Caco-2 (cell line): Measurements from ENCODE around the gene AKTIP. TPM values are rescaled to one million over a fixed set of nuclear protein-coding genes. Genes with fewer than 3 reads are reported as not detected.

ENCODE experiments used
- BruUV-seq: library from RNA; stranded (reverse); fragments of 400-500 nt; replicated peaks from 2 replicates; lab custom pipeline; 2021; lab: Mats Ljungman, UMichigan
- CTCF ChIA-PET: fragments of 300-600 bp; sonication (Branson Sonifier 250); formaldehyde crosslinking; loops from one replicate; lab custom pipeline; 2022; ENCODE audit warnings: antibody characterized with exemption; lab: Charles Lee
- POLR2A ChIA-PET: fragments of 300-600 bp; sonication (Branson Sonifier 250); formaldehyde crosslinking; loops from one replicate; lab custom pipeline; 2022; ENCODE audit warnings: antibody characterized with exemption; lab: Charles Lee
- DNase-seq, 2 experiments: peaks; one replicate each; pipeline versions ENCODE4 v3.0.0 to v3.0.0-alpha.2; 2020 to 2022
- H3K27me3 ChIP-seq: replicated peaks from 2 replicates; pipeline ENCODE4 v1.6.0; 2011; ENCODE audit warnings: low read length; ENCODE audit not compliant: control insufficient read depth, insufficient read depth
- H3K36me3 ChIP-seq: 2 replicates; pipeline ENCODE4 v1.5.1; 2011; ENCODE audit warnings: low read length; ENCODE audit not compliant: control insufficient read depth, insufficient read depth
- H3K4me1 ChIP-seq: fragments of 250-450 bp; sonication (Bioruptor Pico); 2 replicates; pipeline ENCODE4 v1.5.1; 2020; ENCODE audit warnings: mild to moderate bottlenecking
- H3K4me3 ChIP-seq: 2 replicates; pipeline ENCODE4 v1.5.1; 2011; ENCODE audit warnings: low read depth, mild to moderate bottlenecking, control low read depth, low read length
- H3K9me3 ChIP-seq: fragments of 250-450 bp; sonication (Bioruptor Pico); 2 replicates; pipeline ENCODE4 v1.5.1; 2020; ENCODE audit warnings: mild to moderate bottlenecking, moderate library complexity
- H3K27ac Mint-ChIP-seq: one replicate; pipeline ENCODE4 v1.8.0; 2022; ENCODE audit warnings: mixed read lengths; ENCODE audit not compliant: unreplicated experiment
- H3K27me3 Mint-ChIP-seq: one replicate; pipeline ENCODE4 v1.8.0; 2022; ENCODE audit warnings: mixed read lengths; ENCODE audit not compliant: insufficient read depth, unreplicated experiment
- H3K36me3 Mint-ChIP-seq: one replicate; pipeline ENCODE4 v1.8.0; 2022; ENCODE audit warnings: mild to moderate bottlenecking, mixed read lengths; ENCODE audit not compliant: insufficient read depth, unreplicated experiment
- H3K4me1 Mint-ChIP-seq: one replicate; pipeline ENCODE4 v1.8.0; 2022; ENCODE audit warnings: low read depth, mixed read lengths; ENCODE audit not compliant: unreplicated experiment
- H3K4me3 Mint-ChIP-seq: one replicate; pipeline ENCODE4 v1.8.0; 2022; ENCODE audit warnings: mild to moderate bottlenecking, moderate library complexity, mixed read lengths; ENCODE audit not compliant: unreplicated experiment
- H3K9me3 Mint-ChIP-seq: one replicate; pipeline ENCODE4 v1.8.0; 2022; ENCODE audit warnings: mixed read lengths; ENCODE audit not compliant: unreplicated experiment
- intact Hi-C: fragments of 100-400 bp; cut with micrococcal nuclease; formaldehyde crosslinking; loops from one replicate; pipeline ENCODE4 v1.10.0; 2022; ENCODE audit not compliant: unreplicated experiment
- total RNA-seq: library from RNA; stranded (reverse); gene quantifications from 2 replicates; pipeline ENCODE4 v1.2.3, GENCODE V29; 2022
- TF ChIP-seq, protein P1 (sequence below), 2 experiments: fragments of 200-600 bp in 1 of 2; IDR thresholded peaks; 1 replicate in 1 of 2; 2 replicates in 1 of 2; pipeline versions ENCODE4 v1.5.1 to v1.8.0; 2011 to 2022; ENCODE audit warnings: antibody characterized with exemption in 1 of 2, control low read depth in 1 of 2, inconsistent platforms in 1 of 2, low read depth in 1 of 2, low read length in 1 of 2, mild to moderate bottlenecking in 1 of 2, moderate library complexity in 1 of 2; ENCODE audit not compliant: insufficient read depth in 1 of 2, severe bottlenecking in 1 of 2, unreplicated experiment in 1 of 2

The AKTIP gene
- total RNA-seq, 1 experiment from 2014 or later, result 127 TPM

GRCh38 chr16:53457670-53458069, 45.3 kb downstream of the AKTIP start:
- intact Hi-C loops, result no loop called here
- no TSS peak for BruUV-seq
- CTCF ChIA-PET, result no interaction called here

GRCh38 chr16:53456625-53457024, 46.4 kb downstream of the AKTIP start:
- no peaks in the 10 kb centered on the region for H3K9me3 Mint-ChIP-seq
- no peaks in the 10 kb centered on the region for H3K27me3 Mint-ChIP-seq
- Histone ChIP-seq H3K4me3 (no peak overlapping the region), H3K9me3 (no peaks in the 10 kb centered on the region), H3K4me1 (no peaks in the 10 kb centered on the region), H3K36me3 (peaks cover 1% of the 10 kb centered on the region; the same call in 1 of the 2 replicates), H3K27me3 (no peaks in the 10 kb centered on the region)
- H3K36me3 Mint-ChIP-seq, result peaks cover 20% of the 10 kb centered on the region
- no peak for DNase-seq
- no peaks in the 10 kb centered on the region for H3K4me1 Mint-ChIP-seq
- H3K4me3 Mint-ChIP-seq, result no peak overlapping the region
- intact Hi-C loops, result no loop called here
- POLR2A ChIA-PET, result no interaction called here
- CTCF ChIA-PET, result no interaction called here
- no TSS peak for BruUV-seq
- no peak overlapping the region for H3K27ac Mint-ChIP-seq
- TF ChIP-seq, protein P1, sequence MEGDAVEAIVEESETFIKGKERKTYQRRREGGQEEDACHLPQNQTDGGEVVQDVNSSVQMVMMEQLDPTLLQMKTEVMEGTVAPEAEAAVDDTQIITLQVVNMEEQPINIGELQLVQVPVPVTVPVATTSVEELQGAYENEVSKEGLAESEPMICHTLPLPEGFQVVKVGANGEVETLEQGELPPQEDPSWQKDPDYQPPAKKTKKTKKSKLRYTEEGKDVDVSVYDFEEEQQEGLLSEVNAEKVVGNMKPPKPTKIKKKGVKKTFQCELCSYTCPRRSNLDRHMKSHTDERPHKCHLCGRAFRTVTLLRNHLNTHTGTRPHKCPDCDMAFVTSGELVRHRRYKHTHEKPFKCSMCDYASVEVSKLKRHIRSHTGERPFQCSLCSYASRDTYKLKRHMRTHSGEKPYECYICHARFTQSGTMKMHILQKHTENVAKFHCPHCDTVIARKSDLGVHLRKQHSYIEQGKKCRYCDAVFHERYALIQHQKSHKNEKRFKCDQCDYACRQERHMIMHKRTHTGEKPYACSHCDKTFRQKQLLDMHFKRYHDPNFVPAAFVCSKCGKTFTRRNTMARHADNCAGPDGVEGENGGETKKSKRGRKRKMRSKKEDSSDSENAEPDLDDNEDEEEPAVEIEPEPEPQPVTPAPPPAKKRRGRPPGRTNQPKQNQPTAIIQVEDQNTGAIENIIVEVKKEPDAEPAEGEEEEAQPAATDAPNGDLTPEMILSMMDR (IDR thresholded peaks at IDR 0.05; ENCODE audit: insufficient read depth in 1 of 2, low read depth in 1 of 2, low read length in 1 of 2, severe bottlenecking in 1 of 2, unreplicated experiment in 1 of 2), result no peak

More at GRCh38 chr16:53457670-53458069, 45.3 kb downstream of the AKTIP start:
- peaks cover 25% of the 10 kb centered on the region for H3K36me3 Mint-ChIP-seq
- H3K27ac Mint-ChIP-seq, result no peak overlapping the region
- POLR2A ChIA-PET, result no interaction called here
- Histone ChIP-seq H3K4me1 (no peaks in the 10 kb centered on the region), H3K27me3 (no peaks in the 10 kb centered on the region), H3K9me3 (no peaks in the 10 kb centered on the region), H3K36me3 (peaks cover 1% of the 10 kb centered on the region; the same call in 1 of the 2 replicates), H3K4me3 (no peak overlapping the region)
- DNase-seq, result no peak
- no peaks in the 10 kb centered on the region for H3K9me3 Mint-ChIP-seq
- TF ChIP-seq, protein P1 (IDR thresholded peaks at IDR 0.05; ENCODE audit: insufficient read depth in 1 of 2, low read depth in 1 of 2, low read length in 1 of 2, severe bottlenecking in 1 of 2, unreplicated experiment in 1 of 2), result no peak
- no peak overlapping the region for H3K4me3 Mint-ChIP-seq
- no peaks in the 10 kb centered on the region for H3K4me1 Mint-ChIP-seq
- no peaks in the 10 kb centered on the region for H3K27me3 Mint-ChIP-seq

GRCh38 chr16:53453928-53454327, 49.1 kb downstream of the AKTIP start:
- no TSS peak for BruUV-seq
- no peak overlapping the region for H3K27ac Mint-ChIP-seq
- no peaks in the 10 kb centered on the region for H3K27me3 ChIP-seq
- no peak overlapping the region for H3K4me3 Mint-ChIP-seq
- ChIA-PET CTCF (no interaction called here), POLR2A (no interaction called here)
- intact Hi-C loops, result no loop called here
- no peaks in the 10 kb centered on the region for H3K4me1 Mint-ChIP-seq
- H3K27me3 Mint-ChIP-seq, result no peaks in the 10 kb centered on the region
- H3K4me1 ChIP-seq, result no peaks in the 10 kb centered on the region
- H3K36me3 Mint-ChIP-seq, result peaks cover 12% of the 10 kb centered on the region
- no peaks in the 10 kb centered on the region for H3K9me3 ChIP-seq
- H3K9me3 Mint-ChIP-seq, result no peaks in the 10 kb centered on the region
- TF ChIP-seq, protein P1 (IDR thresholded peaks at IDR 0.05; ENCODE audit: insufficient read depth in 1 of 2, low read depth in 1 of 2, low read length in 1 of 2, severe bottlenecking in 1 of 2, unreplicated experiment in 1 of 2), result no peak
- no peak for DNase-seq
- no peaks in the 10 kb centered on the region; the same call in 1 of the 2 replicates for H3K36me3 ChIP-seq
- no peak overlapping the region for H3K4me3 ChIP-seq
